Nasal cavity respiratory epithelium epithelial cell of viscerocranial mucosa (primary cell): ENCODE data around the gene TRDMT1. TPM values are rescaled to one million over a fixed set of nuclear protein-coding genes. Genes with fewer than 3 reads are reported as not detected.

Experiments used
- total RNA-seq: library from RNA; depleted of rRNA; stranded (reverse); fragments of >200 nt; gene quantifications from 2 replicates; pipeline ENCODE4 v1.2.3, GENCODE V29; 2014

Gene TRDMT1
- 1.7 and 3.0 TPM in 2 replicates for total RNA-seq

GRCh38 chr10:17200912-17201793 lies at the start of gene TRDMT1:
TRDMT1 (minus strand) TSS chr10:17201672; CDS start chr10:17201634, 38 bp downstream.

GRCh38 chr10:17228091-17229015 lies 26.9 kb upstream of the TRDMT1 start, which contains the start of gene VIM:
VIM (plus strand) TSS chr10:17228241; CDS start chr10:17229423, 1,182 bp downstream.

GRCh38 chr10:17129741-17130140 lies 71.7 kb downstream of the TRDMT1 start, which contains the start of gene CUBN:
CUBN (minus strand) TSS chr10:17129811; CDS start chr10:17129765, 46 bp downstream.

Other genes with a start within 250 kb of the TRDMT1 start
- gene CUBN, start 71.9 kb downstream of the TRDMT1 start, total RNA-seq: under 0.01 and 0.71 TPM in 2 replicates
- 61.2 and 307 TPM in 2 replicates for gene VIM, start 26.6 kb upstream of the TRDMT1 start, total RNA-seq